Measurements from ENCODE around the gene WDR3.

DNA sequence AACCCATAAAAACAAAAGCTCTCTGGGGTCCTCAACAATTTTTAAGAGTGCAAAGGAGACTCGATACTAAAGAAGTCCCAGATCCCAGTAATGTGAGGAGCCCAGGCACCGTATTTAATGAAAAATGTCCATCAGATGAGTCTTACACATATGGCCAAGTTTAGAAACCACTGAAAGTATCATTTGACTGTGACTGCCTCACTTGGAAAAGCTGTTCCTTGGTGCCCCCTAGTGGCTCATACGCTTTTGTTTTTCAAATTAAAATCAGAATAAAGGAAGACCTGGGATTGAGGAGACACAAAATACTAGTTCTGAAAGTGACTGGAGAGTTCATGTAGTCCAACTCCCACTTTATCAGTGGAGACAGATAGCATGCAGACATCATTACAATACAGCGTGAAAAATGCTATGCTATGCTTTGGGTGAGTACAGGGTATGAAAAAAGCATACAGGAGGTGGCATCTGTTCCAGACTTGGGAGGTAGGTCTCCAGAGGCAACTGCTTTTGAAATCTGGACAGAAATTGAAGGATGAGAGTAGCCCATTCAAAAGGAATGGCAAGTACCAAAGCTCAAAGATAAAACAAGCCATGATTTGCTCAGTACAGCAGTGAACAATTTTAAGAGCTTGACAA, 33.9 kb upstream of the WDR3 start:
- TF ChIP-seq POLR2AphosphoS5 (IDR thresholded peaks at IDR 0.05; ENCODE audit: low read depth, low read length): no peak
- TF ChIP-seq, protein P1, sequence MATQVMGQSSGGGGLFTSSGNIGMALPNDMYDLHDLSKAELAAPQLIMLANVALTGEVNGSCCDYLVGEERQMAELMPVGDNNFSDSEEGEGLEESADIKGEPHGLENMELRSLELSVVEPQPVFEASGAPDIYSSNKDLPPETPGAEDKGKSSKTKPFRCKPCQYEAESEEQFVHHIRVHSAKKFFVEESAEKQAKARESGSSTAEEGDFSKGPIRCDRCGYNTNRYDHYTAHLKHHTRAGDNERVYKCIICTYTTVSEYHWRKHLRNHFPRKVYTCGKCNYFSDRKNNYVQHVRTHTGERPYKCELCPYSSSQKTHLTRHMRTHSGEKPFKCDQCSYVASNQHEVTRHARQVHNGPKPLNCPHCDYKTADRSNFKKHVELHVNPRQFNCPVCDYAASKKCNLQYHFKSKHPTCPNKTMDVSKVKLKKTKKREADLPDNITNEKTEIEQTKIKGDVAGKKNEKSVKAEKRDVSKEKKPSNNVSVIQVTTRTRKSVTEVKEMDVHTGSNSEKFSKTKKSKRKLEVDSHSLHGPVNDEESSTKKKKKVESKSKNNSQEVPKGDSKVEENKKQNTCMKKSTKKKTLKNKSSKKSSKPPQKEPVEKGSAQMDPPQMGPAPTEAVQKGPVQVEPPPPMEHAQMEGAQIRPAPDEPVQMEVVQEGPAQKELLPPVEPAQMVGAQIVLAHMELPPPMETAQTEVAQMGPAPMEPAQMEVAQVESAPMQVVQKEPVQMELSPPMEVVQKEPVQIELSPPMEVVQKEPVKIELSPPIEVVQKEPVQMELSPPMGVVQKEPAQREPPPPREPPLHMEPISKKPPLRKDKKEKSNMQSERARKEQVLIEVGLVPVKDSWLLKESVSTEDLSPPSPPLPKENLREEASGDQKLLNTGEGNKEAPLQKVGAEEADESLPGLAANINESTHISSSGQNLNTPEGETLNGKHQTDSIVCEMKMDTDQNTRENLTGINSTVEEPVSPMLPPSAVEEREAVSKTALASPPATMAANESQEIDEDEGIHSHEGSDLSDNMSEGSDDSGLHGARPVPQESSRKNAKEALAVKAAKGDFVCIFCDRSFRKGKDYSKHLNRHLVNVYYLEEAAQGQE (IDR thresholded peaks at IDR 0.05; ENCODE audit: insufficient read depth in 1 of 2, low read depth in 2 of 2, low read length in 2 of 2): no peak

All from PFSK-1 (cell line).